IMR-90 (cell line): Measurements from ENCODE around the gene NXPH1. TPM values are rescaled to one million over a fixed set of nuclear protein-coding genes. Genes with fewer than 3 reads are reported as not detected.

ENCODE experiments used
- ATAC-seq: fragments of 200-7000 bp; cut with Tn5 transposase; 2 replicates; pipeline ENCODE4 v1.9.1; 2020; ENCODE audit warnings: low read depth, mild to moderate bottlenecking, moderate library complexity
- BruUV-seq: library from RNA; stranded (reverse); fragments of 400-500 nt; replicated peaks from 2 replicates; lab custom pipeline; 2021; lab: Mats Ljungman, UMichigan
- CTCF ChIA-PET: fragments of 300-600 bp; formaldehyde crosslinking; extraction: SDS; loops from one replicate; lab custom pipeline; 2021; ENCODE audit warnings: antibody characterized with exemption; lab: Yijun Ruan, JAX
- POLR2A ChIA-PET: fragments of 300-600 bp; sonication (Branson Sonifier 250); formaldehyde crosslinking; loops from one replicate; lab custom pipeline; 2022; ENCODE audit warnings: antibody characterized with exemption; ENCODE audit not compliant: unreplicated experiment; lab: Charles Lee
- DNase-seq: peaks from one replicate; pipeline ENCODE4 v3.0.0; 2013
- H2AFZ ChIP-seq: replicated peaks from 2 replicates; pipeline ENCODE3; 2013; ENCODE audit warnings: low read length, mild to moderate bottlenecking; ENCODE audit not compliant: poor library complexity
- H2AK5ac ChIP-seq: 2 replicates; pipeline ENCODE4 v1.6.1; 2013; ENCODE audit warnings: low read depth, low read length, inconsistent platforms
- H2AK9ac ChIP-seq: replicated peaks from 2 replicates; pipeline ENCODE3; 2013; ENCODE audit warnings: mild to moderate bottlenecking, low read depth, low read length, moderate library complexity; ENCODE audit not compliant: poor library complexity
- H2BK120ac ChIP-seq: 2 replicates; pipeline ENCODE4 v1.6.1; 2013; ENCODE audit warnings: low read depth, low read length, inconsistent platforms
- H2BK15ac ChIP-seq: 3 replicates; pipeline ENCODE4 v1.6.1; 2013; ENCODE audit warnings: low read depth, low read length, inconsistent platforms
- H2BK20ac ChIP-seq: 2 replicates; pipeline ENCODE4 v1.6.1; 2013; ENCODE audit warnings: low read depth, mild to moderate bottlenecking, inconsistent platforms, low read length, moderate library complexity
- H2BK5ac ChIP-seq: 2 replicates; pipeline ENCODE4 v1.6.1; 2013; ENCODE audit warnings: mild to moderate bottlenecking, low read depth, low read length, inconsistent platforms; ENCODE audit not compliant: poor library complexity, severe bottlenecking
- H3K14ac ChIP-seq: replicated peaks from 2 replicates; pipeline ENCODE4 v1.6.1; 2013; ENCODE audit warnings: low read depth, low read length, inconsistent platforms
- H3K18ac ChIP-seq: 2 replicates; pipeline ENCODE4 v1.6.1; 2013; ENCODE audit warnings: low read depth, low read length, control low read depth
- H3K23ac ChIP-seq: 2 replicates; pipeline ENCODE4 v1.6.1; 2013; ENCODE audit warnings: low read depth, low read length, inconsistent platforms
- H3K27ac ChIP-seq: 2 replicates; pipeline ENCODE4 v1.5.1; 2013; ENCODE audit warnings: mild to moderate bottlenecking, control low read depth, low read length; ENCODE audit not compliant: insufficient read depth
- H3K27me3 ChIP-seq: 2 replicates; pipeline ENCODE4 v1.6.1; 2013; ENCODE audit warnings: low read length; ENCODE audit not compliant: control insufficient read depth, insufficient read depth
- H3K36me3 ChIP-seq: 2 replicates; pipeline ENCODE4 v1.6.1; 2013; ENCODE audit warnings: low read length, mixed read lengths; ENCODE audit not compliant: control insufficient read depth, insufficient read depth
- H3K4ac ChIP-seq: 2 replicates; pipeline ENCODE4 v1.6.1; 2013; ENCODE audit warnings: low read depth, low read length, inconsistent platforms
- H3K4me1 ChIP-seq: 2 replicates; pipeline ENCODE4 v1.6.1; 2013; ENCODE audit warnings: low read length, mixed read lengths; ENCODE audit not compliant: control insufficient read depth, insufficient read depth
- H3K4me2 ChIP-seq: 2 replicates; pipeline ENCODE4 v1.6.1; 2013; ENCODE audit warnings: low read depth, mild to moderate bottlenecking, control low read depth, low read length, moderate library complexity
- H3K4me3 ChIP-seq: 2 replicates; pipeline ENCODE4 v1.5.1; 2013; ENCODE audit warnings: low read depth, mild to moderate bottlenecking, control low read depth, low read length, moderate library complexity; ENCODE audit not compliant: insufficient read depth
- H3K56ac ChIP-seq: 2 replicates; pipeline ENCODE4 v1.6.1; 2013; ENCODE audit warnings: low read length, inconsistent platforms; ENCODE audit not compliant: insufficient read depth; ENCODE audit errors: extremely low read depth
- H3K79me1 ChIP-seq, 2 experiments: 2 replicates each; pipeline ENCODE4 v1.6.1; 2013; ENCODE audit warnings: low read length in 2 of 2, inconsistent platforms in 1 of 2, low read depth in 1 of 2
- H3K9ac ChIP-seq: 2 replicates; pipeline ENCODE4 v1.6.1; 2013; ENCODE audit warnings: low read depth, low read length, control low read depth
- H3K9me1 ChIP-seq: 2 replicates; pipeline ENCODE4 v1.6.1; 2013; ENCODE audit warnings: low read length, inconsistent platforms; ENCODE audit not compliant: insufficient read depth
- H3K9me3 ChIP-seq: 2 replicates; pipeline ENCODE4 v1.6.1; 2013; ENCODE audit warnings: low read length; ENCODE audit not compliant: control insufficient read depth, insufficient read depth
- H4K20me1 ChIP-seq: 2 replicates; pipeline ENCODE4 v1.6.1; 2013; ENCODE audit warnings: low read length, inconsistent platforms; ENCODE audit not compliant: insufficient read depth
- H4K5ac ChIP-seq: 2 replicates; pipeline ENCODE4 v1.6.1; 2013; ENCODE audit warnings: mild to moderate bottlenecking, low read depth, low read length, control low read depth
- H4K8ac ChIP-seq, 2 experiments: 2 replicates each; pipeline ENCODE4 v1.6.1; 2013; ENCODE audit warnings: low read depth in 2 of 2, low read length in 2 of 2, control low read depth in 1 of 2, inconsistent platforms in 1 of 2
- H4K91ac ChIP-seq: 2 replicates; pipeline ENCODE4 v1.6.1; 2013; ENCODE audit warnings: low read depth, low read length, inconsistent platforms; ENCODE audit not compliant: insufficient read depth
- BHLHE40 ChIP-seq: fragments of 150-350 bp; IDR thresholded peaks from 2 replicates; pipeline ENCODE4 v1.6.1; 2016; ENCODE audit warnings: mild to moderate bottlenecking, low read depth, low read length
- CEBPB ChIP-seq: IDR thresholded peaks from 2 replicates; pipeline ENCODE4 v1.6.1; 2012; ENCODE audit warnings: low read depth, low read length, improper control_type of control experiment
- CHD1 ChIP-seq: IDR thresholded peaks from 2 replicates; pipeline ENCODE4 v1.6.1; 2012; ENCODE audit warnings: low read depth, low read length, improper control_type of control experiment
- FOS ChIP-seq: fragments of 150-350 bp; IDR thresholded peaks from 2 replicates; pipeline ENCODE4 v1.6.1; 2016; ENCODE audit warnings: low read depth, low read length
- MAFK ChIP-seq: IDR thresholded peaks from 2 replicates; pipeline ENCODE4 v1.6.1; 2012; ENCODE audit warnings: low read depth, low read length, improper control_type of control experiment
- MAZ ChIP-seq: IDR thresholded peaks from 2 replicates; pipeline ENCODE4 v1.6.1; 2012; ENCODE audit warnings: low read depth, mild to moderate bottlenecking, low read length, improper control_type of control experiment, moderate library complexity, borderline replicate concordance
- MXI1 ChIP-seq: IDR thresholded peaks from 2 replicates; pipeline ENCODE4 v1.6.1; 2012; ENCODE audit warnings: low read depth, mild to moderate bottlenecking, low read length, moderate library complexity, borderline replicate concordance
- NFE2L2 ChIP-seq: fragments of 150-350 bp; IDR thresholded peaks from 2 replicates; pipeline ENCODE4 v1.6.1; 2016; ENCODE audit warnings: low read depth, mild to moderate bottlenecking, low read length
- POLR2A ChIP-seq: IDR thresholded peaks from 2 replicates; pipeline ENCODE4 v1.6.1; 2012; ENCODE audit warnings: mild to moderate bottlenecking, low read depth, low read length
- RAD21 ChIP-seq: IDR thresholded peaks from 2 replicates; pipeline ENCODE4 v1.6.1; 2012; ENCODE audit warnings: low read length, improper control_type of control experiment
- RCOR1 ChIP-seq: IDR thresholded peaks from 2 replicates; pipeline ENCODE4 v1.6.1; 2012; ENCODE audit warnings: mild to moderate bottlenecking, low read length, improper control_type of control experiment; ENCODE audit not compliant: insufficient replicate concordance
- RFX5 ChIP-seq: IDR thresholded peaks from 2 replicates; pipeline ENCODE4 v1.8.0; 2012; ENCODE audit warnings: low read depth, mild to moderate bottlenecking, low read length, moderate library complexity
- SMC3 ChIP-seq: fragments of 150-350 bp; IDR thresholded peaks from 2 replicates; pipeline ENCODE4 v1.6.1; 2016; ENCODE audit warnings: low read depth, mild to moderate bottlenecking, antibody characterized with exemption, low read length, moderate library complexity
- whole genome bisulfite sequencing, 2 experiments: methylation state at CpG; one replicate each; pipeline versions ENCODE4 v1.1.5 to v1.1.7; 2013; ENCODE audit warnings: missing lambda C conversion rate in 2 of 2; ENCODE audit not compliant: insufficient read length in 1 of 2; ENCODE audit errors: extremely low coverage in 2 of 2; 5-methylcytosine and 5-hydroxymethylcytosine counted together
- dilution Hi-C: fragments of 300-500 bp; cut with HindIII; formaldehyde crosslinking; loops from one replicate; pipeline ENCODE4 v1.14.3; 2018; ENCODE audit warnings: low sequenced_read_pairs; ENCODE audit not compliant: unreplicated experiment
- in situ Hi-C: fragments of 300-500 bp; cut with MboI; formaldehyde crosslinking; loops from 3 replicates; pipeline ENCODE4 v1.14.3; 2019; ENCODE audit warnings: low sequenced_read_pairs, inconsistent platforms, mixed read lengths
- intact Hi-C: fragments of 100-400 bp; cut with micrococcal nuclease; formaldehyde crosslinking; loops from 2 replicates; pipeline ENCODE4 v1.10.0; 2022
- polyA plus RNA-seq, 3 experiments: library from polyadenylated mRNA; depleted of rRNA; stranded (reverse); fragments of >200 nt; gene quantifications; 2 replicates each; pipeline ENCODE4 v1.2.3, GENCODE V29; 2012; ENCODE audit warnings: low replicate concordance in 1 of 3
- total RNA-seq: library from RNA; depleted of rRNA; stranded (reverse); fragments of >200 nt; gene quantifications from 2 replicates; pipeline ENCODE4 v1.2.3, GENCODE V29; 2012
- TF ChIP-seq, protein P1 (sequence below): fragments of 150-350 bp; IDR thresholded peaks from 2 replicates; pipeline ENCODE4 v1.6.1; 2016; ENCODE audit warnings: low read depth, mild to moderate bottlenecking, low read length, moderate library complexity, borderline replicate concordance
- TF ChIP-seq, protein P2 (sequence below): conservative IDR thresholded peaks from 2 replicates; pipeline ENCODE4 v1.5.1; 2012; ENCODE audit warnings: mild to moderate bottlenecking, low read depth, low read length, improper control_type of control experiment
- TF ChIP-seq, protein P3 (sequence below): fragments of 150-350 bp; IDR thresholded peaks from 2 replicates; pipeline ENCODE4 v1.6.1; 2017; ENCODE audit warnings: mild to moderate bottlenecking, antibody characterized with exemption, low read length, low read depth

The NXPH1 gene
- total and polyA plus RNA-seq, 2 of the 4 experiments (the other 2 are of a cell fraction), result not detected

DNA sequence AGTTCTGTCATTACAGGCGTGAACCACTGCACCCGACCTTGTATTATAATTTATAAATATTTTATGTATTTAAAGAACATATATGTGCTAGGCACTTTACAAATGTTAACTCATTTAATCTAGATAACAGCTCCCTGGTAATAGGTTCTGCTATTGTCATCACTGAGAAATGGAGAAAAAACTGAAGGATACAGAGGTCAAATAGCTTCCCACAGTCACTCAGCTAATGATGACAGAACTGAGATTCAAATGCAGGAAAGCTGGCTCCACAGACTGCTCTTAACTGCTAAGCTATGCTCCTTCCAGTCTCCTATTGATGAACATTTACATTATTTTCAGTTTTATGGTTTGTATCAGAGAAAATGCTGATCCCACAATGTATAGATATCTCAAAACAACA is 28.9 kb downstream of the NXPH1 start:
- Histone ChIP-seq H2AK9ac (no peak overlapping the region), H2BK5ac (no peak overlapping the region), H4K8ac (no peak overlapping the region), H3K56ac (no peak overlapping the region), H3K79me1 (no peaks in the 10 kb centered on the region), H4K5ac (no peak overlapping the region), H3K9me3 (peaks cover 5% of the 10 kb centered on the region; the same call in 1 of the 2 replicates), H2AK5ac (no peak overlapping the region), H3K4ac (no peak overlapping the region), H3K36me3 (no peaks in the 10 kb centered on the region), H3K9me1 (no peaks in the 10 kb centered on the region), H2BK120ac (no peak overlapping the region), H3K4me1 (no peaks in the 10 kb centered on the region), H3K23ac (no peak overlapping the region), H3K4me2 (no peak overlapping the region), H3K27ac (no peak overlapping the region), H3K27me3 (no peaks in the 10 kb centered on the region), H4K91ac (no peak overlapping the region), H2AFZ (no peak overlapping the region), H4K20me1 (no peaks in the 10 kb centered on the region), H2BK15ac (no peak overlapping the region), H3K18ac (no peak overlapping the region), H3K4me3 (no peak overlapping the region), H3K14ac (no peak overlapping the region), H3K9ac (no peak overlapping the region), H2BK20ac (no peak overlapping the region)
- CTCF ChIA-PET, result no interaction called here
- POLR2A ChIA-PET, result no interaction called here
- no CpG with 5 or more reads among the region's 2 CpGs for WGBS, 2 experiments
- intact Hi-C loops, result no loop called here
- in situ Hi-C loops, result no loop called here
- BruUV-seq, result no TSS peak
- ATAC-seq (no peak), DNase-seq (no peak)
- TF ChIP-seq POLR2A, result no peak
- no peak for TF ChIP-seq MAZ
- TF ChIP-seq RCOR1, result no peak
- TF ChIP-seq CHD1, result no peak
- TF ChIP-seq RFX5, result no peak
- TF ChIP-seq MAFK, result no peak
- TF ChIP-seq RAD21, result no peak
- TF ChIP-seq FOS, result no peak
- no peak for TF ChIP-seq SMC3
- TF ChIP-seq, protein P1, sequence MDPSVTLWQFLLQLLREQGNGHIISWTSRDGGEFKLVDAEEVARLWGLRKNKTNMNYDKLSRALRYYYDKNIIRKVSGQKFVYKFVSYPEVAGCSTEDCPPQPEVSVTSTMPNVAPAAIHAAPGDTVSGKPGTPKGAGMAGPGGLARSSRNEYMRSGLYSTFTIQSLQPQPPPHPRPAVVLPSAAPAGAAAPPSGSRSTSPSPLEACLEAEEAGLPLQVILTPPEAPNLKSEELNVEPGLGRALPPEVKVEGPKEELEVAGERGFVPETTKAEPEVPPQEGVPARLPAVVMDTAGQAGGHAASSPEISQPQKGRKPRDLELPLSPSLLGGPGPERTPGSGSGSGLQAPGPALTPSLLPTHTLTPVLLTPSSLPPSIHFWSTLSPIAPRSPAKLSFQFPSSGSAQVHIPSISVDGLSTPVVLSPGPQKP, result no peak
- TF ChIP-seq, protein P2, sequence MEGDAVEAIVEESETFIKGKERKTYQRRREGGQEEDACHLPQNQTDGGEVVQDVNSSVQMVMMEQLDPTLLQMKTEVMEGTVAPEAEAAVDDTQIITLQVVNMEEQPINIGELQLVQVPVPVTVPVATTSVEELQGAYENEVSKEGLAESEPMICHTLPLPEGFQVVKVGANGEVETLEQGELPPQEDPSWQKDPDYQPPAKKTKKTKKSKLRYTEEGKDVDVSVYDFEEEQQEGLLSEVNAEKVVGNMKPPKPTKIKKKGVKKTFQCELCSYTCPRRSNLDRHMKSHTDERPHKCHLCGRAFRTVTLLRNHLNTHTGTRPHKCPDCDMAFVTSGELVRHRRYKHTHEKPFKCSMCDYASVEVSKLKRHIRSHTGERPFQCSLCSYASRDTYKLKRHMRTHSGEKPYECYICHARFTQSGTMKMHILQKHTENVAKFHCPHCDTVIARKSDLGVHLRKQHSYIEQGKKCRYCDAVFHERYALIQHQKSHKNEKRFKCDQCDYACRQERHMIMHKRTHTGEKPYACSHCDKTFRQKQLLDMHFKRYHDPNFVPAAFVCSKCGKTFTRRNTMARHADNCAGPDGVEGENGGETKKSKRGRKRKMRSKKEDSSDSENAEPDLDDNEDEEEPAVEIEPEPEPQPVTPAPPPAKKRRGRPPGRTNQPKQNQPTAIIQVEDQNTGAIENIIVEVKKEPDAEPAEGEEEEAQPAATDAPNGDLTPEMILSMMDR, result no peak
- no peak for TF ChIP-seq BHLHE40
- TF ChIP-seq, protein P3, sequence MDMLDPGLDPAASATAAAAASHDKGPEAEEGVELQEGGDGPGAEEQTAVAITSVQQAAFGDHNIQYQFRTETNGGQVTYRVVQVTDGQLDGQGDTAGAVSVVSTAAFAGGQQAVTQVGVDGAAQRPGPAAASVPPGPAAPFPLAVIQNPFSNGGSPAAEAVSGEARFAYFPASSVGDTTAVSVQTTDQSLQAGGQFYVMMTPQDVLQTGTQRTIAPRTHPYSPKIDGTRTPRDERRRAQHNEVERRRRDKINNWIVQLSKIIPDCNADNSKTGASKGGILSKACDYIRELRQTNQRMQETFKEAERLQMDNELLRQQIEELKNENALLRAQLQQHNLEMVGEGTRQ, result no peak
- TF ChIP-seq NFE2L2, result no peak
- no peak for TF ChIP-seq MXI1
- no peak for TF ChIP-seq CEBPB
- dilution Hi-C loops, result no loop called here
